NOMO-1 (cell line): Measurements from ENCODE around the gene DSCAML1.
"Not testable (repeated sequence)": the region's sequence is repeated elsewhere in the genome, so short reads cannot be mapped to it uniquely, and the experiment has no call there.

Experiments used
- DNase-seq, 2 experiments: peaks; one replicate each; lab custom pipeline; 2025; ENCODE audit not compliant: unreplicated experiment in 2 of 2; lab: John Stamatoyannopoulos, UW

DSCAML1 gene

DNA sequence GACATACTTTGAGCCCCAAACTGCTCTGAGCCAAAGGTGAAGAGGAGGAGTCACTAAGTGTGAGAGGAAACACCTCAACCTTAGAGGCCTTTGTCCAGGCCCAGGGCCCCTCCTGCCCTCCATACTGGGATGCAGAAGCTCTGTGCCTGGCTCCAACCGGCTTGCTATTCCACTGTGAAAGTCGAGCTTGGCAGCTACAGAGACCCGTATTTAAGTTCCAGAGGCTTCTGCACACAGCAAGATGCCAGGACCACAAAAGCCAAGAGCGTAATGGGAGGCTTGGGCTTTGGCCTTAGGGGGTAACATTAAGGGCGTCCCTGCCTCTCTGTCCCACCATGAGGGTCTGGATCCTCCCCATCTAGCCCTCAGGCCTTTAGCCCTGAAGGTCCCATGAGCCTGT lies 31.9 kb downstream of the DSCAML1 start:
- no peak for DNase-seq

DNA sequence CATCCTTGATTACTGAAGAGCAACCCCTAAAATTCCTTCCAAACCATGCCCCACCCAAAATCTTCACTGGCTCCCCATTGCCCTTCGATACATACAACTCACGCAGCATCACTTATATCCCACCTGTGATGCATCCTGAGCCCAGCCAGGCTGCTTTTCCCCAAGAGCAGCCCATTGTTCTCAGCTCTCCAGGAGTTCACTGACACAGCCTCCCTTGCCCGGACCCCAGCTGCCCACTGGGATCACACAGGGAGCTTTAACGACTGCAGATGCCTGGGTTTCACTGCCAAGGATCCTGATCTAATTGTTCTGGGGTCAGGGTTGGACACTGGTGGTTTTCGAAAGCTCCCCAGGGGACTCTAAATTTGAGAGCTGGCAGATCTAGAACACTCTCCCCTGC lies 33.6 kb downstream of the DSCAML1 start:
- not testable (repeated sequence) for DNase-seq

DNA sequence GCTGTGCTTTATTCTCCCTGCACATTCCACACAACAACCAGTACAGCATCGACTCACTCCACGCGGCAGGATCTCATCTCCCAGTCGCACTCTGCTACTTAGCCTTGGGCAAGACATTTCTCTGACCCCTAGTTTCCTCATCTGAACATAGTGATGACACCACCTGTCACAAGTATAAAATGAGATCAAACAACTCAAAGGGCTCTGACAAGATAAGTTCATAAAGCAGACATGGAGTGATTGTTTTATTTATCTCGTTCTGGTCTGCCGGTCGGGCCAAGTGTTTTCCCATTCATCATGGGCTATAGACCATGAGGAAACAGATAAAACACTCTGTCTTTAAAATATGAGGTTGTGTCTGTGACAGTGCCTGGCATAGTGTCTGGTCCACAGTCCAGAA lies 35.0 kb downstream of the DSCAML1 start:
- DNase-seq, result no peak

DNA sequence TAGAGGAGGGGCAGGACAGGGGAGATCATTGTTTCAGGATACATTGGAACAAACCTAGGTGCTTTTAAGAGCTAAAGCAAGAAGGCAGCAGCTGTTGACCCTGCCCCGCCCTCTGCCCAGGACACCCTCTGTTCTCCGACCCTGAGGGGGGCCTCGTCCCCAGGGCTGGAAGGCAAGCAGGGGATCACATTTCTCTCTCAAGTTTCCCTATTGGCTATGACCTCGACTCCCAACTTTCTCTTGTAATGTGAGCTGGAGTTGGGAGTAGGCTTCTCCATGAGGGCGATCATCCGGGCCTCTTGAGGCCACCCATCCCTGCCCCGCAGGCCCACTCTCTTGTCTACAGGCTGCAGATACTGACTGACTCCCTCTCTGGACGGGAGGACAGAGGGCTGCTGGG lies 37.7 kb downstream of the DSCAML1 start:
- no peak for DNase-seq

DNA sequence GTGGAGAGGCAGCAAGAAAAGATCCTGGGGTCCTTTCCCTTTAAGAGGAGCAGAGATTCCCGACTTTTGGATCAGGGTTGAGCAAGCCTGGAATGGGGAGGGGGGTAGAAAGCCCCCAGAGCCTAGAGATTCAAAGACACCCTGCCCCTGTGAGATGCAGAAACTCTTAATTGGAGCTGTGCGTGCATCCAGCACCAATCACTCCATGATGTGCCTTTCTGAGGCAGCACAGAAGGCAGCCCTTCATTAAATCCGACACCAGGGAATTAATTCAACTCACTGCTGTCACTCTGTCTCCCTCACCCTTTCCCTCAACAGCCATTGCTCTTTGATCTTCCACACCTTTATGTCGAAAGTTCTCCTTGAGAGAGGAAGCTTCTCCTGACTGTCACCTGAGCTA lies 43.0 kb downstream of the DSCAML1 start:
- DNase-seq, result no peak

DNA sequence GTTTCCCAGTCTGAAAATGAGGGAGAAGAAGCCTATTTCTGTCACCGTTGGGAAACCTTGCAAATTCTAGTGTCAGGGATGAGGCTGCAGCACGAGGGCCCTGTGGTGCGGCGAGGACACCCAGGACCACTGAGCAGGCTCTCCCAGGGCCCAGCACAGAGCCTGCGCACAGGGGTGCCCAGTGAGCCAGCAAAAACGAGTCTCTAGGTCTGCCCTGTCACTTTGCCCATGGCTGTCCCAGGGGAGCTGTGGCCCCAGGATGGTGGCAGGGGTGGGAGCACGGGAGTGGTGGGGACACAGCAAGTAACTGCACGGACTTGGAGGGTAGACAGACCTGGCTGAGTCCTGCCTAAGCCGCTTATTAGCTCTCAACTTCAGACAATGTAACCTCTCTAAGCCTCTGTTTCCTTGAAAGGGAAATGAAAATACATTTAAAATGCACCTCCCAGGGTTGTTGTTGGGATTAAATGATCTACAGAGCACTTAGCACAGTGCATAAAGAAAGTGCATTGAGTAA lies 44.2 kb downstream of the DSCAML1 start:
- DNase-seq, result no peak

DNA sequence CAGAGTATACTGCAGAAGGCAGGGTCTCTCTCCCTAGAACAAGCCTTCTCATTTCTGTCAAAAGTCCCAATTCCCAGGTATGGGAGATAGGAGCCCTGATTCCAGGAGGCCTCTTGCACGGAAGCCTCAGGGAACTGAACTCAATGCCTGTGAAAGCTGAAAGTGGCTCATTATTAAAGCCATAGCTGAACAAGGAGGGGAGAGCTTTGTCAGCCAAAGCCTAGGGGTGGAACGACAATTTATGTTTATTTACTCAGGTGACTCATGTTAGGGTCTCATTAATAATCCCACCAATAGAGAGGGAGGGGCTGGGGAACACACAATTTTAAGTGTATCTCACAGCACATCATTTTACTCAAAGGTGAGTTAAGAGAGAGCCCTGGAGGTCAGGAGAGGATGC lies 44.9 kb downstream of the DSCAML1 start:
- DNase-seq, result no peak

DNA sequence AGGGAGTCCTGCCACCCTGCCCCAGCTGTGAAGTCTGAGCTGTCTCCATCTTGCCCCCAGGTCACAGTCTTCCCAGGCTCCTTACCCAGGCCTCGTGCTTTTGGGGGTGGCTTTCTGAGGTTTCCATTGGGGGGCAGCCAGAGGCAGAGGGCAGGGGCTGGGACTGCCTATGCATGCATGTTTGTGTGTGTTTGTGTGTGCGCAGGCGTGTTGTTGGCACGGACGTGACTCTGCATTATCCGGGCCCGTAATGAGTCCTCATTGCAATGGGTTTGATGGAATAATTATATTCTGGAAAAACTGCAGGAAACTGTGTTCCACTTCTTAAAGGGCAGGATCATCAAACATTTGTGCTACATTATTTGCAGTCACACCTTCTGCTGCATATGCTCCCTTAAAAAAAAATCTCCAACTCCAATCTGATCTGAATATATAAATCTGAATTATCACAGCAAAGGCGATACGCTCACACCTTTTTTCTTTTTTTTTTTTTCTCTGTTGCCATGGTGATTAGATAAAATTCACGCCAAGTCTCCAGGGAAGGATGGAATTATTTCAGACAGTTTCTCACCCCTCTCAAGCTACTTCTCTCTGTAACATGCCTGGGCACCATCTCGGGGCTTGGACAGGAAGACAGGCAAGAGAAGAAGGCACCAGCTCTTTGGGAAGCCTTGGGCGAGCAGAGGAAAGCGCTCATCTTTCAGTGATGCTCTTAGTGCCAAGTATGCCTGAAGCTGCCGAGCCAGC lies 45.9 kb downstream of the DSCAML1 start:
- no peak for DNase-seq

DNA sequence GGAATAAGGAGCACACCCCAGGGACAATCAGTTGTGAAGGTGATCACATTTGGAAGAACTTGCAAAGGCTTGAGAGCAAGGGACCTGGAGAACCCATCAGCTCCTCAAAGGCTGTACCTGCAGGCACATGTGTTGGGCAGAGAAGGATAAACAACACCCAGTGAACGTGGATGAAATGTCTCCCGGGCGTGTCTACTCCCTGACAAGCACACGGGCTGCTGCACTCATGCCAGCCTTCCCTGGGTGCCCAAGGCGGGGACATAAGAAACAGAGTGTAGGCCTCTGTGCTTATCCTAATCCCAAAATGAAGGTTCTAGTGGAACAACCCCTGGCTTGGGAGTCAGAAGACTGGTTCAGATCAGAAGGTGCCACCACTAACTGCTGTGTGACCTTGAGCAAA lies 46.7 kb downstream of the DSCAML1 start:
- DNase-seq, result no peak

DNA sequence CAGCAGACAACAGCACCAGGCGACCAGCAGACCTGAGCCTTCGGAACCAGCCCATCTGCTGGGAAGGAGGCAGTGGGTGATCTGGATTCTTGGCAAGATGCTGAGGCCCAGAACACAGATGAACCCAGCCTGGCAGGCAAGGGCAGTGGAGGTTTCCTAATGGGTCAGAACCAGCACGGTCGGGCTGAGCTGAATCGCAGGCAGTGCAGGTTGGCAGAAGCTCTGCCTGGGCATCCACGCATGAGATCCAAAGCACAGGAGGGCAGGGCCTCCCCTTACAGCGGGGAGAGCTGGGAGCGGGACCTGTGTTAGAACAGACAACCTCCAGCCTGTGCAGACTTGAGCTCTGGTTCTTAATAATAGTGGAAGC lies 47.5 kb downstream of the DSCAML1 start:
- no peak for DNase-seq

DNA sequence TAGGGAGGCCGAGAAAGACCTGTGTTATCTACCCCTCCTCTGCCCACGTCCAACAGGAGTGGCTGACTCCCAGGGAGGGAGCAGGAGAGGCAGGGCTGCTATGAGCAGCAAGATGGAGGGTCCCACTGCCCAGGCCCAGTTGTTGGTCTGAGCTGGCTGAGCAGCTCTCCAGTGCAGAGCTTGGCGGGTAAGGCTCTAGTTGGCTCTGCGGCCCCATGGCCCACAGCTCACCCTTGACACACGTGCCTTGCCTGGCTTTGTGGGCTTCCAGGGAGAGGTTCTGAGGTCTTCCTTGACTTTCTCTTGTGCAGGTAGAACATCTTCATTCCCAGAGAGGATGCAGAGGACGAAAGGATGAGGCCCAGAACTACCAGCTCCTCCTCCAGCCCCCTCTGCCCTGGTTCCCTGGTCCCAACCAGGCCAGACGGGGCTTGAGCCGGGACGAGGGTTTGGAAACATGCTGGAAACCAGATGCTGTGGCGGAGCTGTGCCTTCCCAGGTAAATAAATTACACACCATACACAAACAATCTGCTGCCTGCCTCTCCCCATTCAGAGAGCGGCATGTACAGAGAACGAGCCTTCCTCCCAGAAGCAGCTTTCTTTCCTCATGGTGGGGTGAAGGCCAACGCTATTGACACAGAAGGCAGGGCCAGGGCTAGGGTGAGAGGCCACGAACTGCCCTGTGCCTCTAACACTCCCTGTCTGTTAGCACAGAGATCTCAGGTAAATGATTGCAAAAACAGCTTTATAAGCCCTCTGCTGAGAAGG lies 48.1 kb downstream of the DSCAML1 start:
- no peak for DNase-seq

DNA sequence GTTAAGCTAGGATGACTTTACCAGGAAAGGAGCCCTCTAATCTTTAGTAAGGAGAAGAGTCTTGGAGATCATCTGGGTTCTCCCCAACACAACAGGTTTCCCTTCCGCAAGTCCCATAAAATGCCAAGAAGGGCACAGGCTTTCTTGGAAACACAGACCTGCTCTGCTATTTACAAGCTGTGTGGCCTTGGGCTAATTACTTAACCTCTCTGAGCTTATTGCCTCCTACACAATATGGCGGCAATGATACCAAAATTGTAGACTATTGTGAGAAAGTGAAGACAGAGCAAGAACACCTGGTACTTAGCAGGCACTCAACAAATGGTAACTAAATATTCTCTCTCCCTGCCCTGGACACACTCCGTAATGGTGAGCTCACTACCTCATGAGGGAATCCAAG lies 49.1 kb downstream of the DSCAML1 start:
- DNase-seq, result no peak

DNA sequence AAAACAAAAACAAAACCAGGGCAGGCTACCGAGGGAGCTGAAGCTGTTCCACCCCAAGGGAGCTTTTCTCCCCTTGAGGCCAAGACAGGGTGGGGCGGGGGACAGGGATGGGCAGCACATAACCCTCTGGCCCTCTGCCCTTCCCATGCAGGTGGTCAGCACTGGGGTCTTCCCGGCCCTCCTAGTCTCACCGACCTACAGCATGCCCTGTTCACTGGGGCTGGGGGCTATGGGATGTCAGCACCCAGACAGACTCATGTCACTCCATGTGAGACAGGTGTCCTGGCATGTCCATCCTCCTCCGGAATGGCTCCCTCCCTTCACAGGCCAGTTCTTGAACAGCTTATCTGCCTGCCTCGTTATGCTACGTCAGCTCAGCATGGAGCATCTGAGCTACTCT lies 51.7 kb downstream of the DSCAML1 start:
- DNase-seq, result no peak

DNA sequence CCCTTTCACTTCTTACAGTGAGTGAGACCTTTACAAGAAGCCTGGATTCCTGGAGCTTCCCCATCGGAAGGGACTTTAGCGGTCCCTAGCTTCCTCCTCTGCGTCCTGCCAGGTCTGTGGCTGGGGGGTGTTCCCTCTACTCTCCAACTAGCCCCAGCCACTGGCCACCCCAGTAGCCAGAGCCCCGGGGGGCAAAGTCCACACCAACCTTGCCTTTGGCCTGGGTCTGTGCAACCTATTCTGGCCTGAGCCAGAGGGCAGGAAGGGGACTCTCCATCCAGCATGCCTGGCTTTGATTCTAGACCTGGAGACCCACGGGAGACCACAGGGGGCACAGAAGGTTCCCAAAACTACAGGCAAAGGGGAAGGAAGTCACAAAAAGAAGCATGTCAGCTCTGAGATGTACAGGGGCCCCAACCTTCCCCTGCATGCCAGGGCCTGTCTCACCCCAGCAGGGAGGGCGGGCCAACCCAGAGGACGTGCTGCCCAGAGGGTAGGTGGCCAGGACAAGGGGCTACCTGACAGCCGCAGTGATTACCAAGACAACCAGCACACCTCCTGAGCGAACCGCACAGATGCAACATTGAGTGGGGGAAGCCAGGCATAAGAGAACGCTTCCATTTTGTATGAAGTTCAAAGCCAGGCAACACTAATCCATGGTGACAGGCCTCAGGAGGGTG lies 52.4 kb downstream of the DSCAML1 start:
- no peak for DNase-seq

DNA sequence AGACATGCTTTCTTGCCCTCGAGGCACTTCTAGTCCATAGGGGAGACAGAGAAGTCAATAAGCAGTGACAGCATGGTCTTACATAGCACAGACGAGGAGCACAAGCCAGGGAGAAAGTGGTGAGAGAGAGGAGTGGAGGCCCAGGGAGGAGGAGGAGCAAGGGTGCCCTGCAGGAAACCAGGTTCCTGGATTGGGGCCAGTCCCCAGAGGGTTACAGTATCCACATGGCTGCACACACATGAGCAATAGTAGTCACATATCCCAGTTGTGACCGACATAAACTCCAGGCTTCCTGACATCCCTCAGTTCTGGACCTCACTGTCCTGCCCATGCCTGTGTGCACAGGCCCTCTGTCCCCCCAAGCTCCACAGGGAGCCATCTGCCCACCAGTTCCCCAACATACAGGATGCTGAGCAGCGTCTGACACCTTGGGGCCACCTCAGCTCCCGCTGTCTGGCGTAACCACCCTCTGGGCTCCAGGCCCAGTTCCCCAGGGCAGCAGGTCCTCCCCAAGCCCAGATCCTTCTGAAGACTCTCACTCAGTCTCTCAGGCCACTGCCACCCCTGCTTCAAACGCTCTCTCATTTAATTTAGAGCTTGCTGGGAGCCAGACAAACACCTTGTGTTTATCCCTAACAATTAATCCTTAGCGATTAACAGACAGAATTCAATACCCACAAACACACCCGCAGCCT lies 53.7 kb downstream of the DSCAML1 start:
- DNase-seq, result no peak

DNA sequence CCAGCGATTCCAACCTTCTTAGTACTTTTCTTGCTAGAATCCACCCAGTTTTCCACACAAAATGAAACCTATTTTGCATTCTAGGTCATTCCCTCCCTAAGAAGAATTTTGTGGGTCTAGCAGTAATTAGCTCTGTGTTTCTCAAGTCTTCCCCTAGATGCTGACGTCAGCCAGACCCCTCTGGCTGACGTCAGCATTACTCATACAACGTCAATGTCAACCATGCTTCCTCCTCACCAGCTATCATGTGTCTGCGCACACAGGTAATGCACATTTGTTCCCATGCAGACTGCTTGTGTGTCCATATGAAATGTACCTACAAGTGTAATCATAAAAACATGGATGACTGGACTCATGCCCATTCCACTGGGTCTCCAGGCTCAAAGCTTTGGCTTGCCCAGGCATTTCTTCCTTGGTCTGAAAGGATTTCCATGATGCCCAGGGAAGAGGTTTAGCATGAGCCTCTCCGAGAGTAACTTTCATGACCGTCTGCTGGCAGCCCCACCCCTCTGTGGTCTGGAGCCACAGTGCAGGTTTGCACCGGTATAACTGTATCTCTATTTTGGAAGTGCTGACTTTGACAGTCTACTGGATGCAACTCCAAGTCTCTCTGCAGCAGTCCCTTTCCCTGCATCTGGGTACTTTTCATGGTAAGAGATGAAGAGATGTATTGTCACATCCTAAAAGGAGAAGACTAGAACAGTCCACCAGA lies 58.6 kb downstream of the DSCAML1 start:
- DNase-seq, result no peak

DNA sequence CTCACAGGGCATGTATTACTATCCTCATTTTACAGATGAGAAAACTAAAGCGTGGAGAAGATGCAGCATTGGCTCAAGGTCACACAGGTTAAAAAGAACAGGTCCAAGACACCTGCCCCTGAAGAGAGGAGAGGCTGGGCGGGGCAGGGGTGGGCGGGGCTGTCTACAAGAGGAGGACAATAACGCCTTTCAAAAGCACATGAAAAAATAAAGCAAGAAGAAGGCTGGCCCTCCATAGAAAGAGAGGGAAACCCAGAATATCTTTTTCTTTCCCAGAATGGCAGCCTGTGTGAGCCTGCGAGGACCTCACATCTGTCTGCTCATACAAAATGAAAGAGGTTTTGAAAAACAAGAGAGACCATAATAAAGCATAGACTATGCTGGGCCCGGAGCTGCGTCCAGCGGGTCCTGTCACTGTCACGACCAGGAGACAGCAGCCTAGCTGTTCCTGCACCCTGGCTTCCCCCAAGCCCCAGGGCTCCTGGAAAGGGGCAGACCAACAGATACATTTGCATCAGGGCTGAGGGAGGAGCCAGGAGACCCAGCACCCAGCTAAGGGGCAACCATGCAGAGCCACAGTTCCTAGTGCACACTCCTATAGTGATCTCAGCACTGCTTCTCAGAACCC lies 61.6 kb downstream of the DSCAML1 start:
- no peak for DNase-seq

DNA sequence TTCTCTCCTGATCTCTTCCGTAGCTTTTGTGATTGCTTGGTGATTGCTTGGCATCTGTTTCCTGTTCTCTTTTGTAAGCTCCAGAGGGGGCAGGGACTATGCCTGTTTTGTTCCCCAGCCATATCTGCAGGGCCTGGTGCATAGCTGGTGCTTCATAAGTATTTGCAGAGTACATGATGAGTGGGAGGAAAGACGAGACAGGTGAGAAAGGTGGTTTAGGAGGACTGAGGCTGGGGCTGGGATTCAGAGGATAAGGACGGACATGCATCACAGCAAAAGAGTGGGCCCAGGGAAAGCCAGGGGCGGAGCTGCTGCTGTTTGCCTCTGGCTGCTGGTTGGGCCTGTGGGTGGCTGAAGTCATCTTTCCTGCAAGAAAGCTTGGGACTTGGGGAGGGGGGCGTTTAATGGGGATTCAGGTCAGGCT lies 62.4 kb downstream of the DSCAML1 start:
- DNase-seq, result peak in 1 of 2 experiments; percentile 9

DNA sequence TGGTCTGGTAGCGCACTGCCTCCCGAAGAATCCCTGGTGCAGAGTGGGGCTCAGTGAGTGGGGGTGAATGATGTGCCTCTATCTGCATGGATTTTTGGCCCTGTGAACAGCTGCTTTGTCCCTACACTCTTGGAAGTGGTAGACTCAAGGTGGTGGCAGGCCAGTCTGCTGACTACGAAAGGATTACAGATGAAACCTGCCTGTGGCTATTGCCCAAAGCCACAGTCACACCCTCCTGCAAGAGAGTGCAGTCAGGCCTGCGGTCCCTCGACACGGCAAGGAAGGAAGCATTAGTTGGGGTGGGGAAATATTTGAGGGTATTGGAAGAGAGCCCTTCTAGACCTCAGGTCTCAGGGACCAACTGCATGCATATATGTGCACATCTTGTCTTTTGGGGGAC lies 63.7 kb downstream of the DSCAML1 start:
- no peak for DNase-seq

DNA sequence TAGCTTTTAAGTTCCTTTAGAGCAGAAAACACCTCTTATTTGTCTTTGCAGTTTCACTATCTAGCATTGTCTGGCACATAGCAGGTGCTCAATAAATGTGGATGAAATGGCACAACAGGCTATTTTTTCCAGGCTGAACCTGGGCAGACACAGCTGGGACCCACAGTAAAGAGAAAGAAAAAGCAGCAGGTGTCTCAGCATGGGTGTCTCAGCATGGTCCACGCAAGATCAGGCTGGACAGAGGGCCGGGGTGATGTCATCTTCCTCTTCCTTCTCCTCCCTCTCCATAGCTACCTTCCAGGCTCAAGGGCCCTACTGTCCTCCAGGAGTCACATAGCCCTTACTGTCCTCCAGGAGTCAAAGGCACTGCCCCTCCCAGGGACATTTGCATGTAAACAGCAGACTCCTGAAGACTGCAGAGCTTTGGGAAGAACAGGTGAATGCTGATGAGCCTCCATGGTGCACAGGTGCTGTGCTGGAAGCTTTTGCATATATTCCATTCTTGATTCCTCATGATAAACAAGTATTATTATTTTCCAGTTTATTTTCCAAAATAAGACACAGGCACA lies 65.2 kb downstream of the DSCAML1 start:
- DNase-seq, result no peak
